Keratinocyte (primary cell): Measurements from ENCODE around the gene CABP2. TPM values are rescaled to one million over a fixed set of nuclear protein-coding genes. Genes with fewer than 3 reads are reported as not detected.

ENCODE experiments used
- DNase-seq: peaks from one replicate; pipeline ENCODE4 v3.0.0-alpha.2; 2011; ENCODE audit warnings: low read depth, missing footprints, low spot score
- FAIRE-seq: peaks from 2 replicates; lab custom pipeline; 2011; peaks lifted over from hg19 to GRCh38; lab: Jason Lieb, UNC
- H2AFZ ChIP-seq: 2 replicates; pipeline ENCODE4 v1.6.0; 2012; ENCODE audit warnings: low read length, control low read depth, inconsistent platforms; ENCODE audit not compliant: control insufficient read depth
- H3K27ac ChIP-seq: 2 replicates; pipeline ENCODE4 v1.5.1; 2011; ENCODE audit warnings: low read length; ENCODE audit not compliant: control insufficient read depth, insufficient read depth
- H3K27me3 ChIP-seq: 3 replicates; pipeline ENCODE4 v1.6.0; 2011; ENCODE audit warnings: low read length; ENCODE audit not compliant: control insufficient read depth, insufficient read depth; ENCODE audit errors: extremely low read depth
- H3K36me3 ChIP-seq, 2 experiments: 2 replicates in 1 of 2; 3 replicates in 1 of 2; pipeline ENCODE4 v1.5.1; 2011; ENCODE audit warnings: low read length in 2 of 2, mild to moderate bottlenecking in 1 of 2; ENCODE audit not compliant: control insufficient read depth in 2 of 2, insufficient read depth in 2 of 2; ENCODE audit errors: extremely low read depth in 1 of 2
- H3K4me1 ChIP-seq: 3 replicates; pipeline ENCODE4 v1.5.1; 2011; ENCODE audit warnings: low read length; ENCODE audit not compliant: control insufficient read depth, insufficient read depth; ENCODE audit errors: extremely low read depth
- H3K4me2 ChIP-seq: 3 replicates; pipeline ENCODE4 v1.6.0; 2011; ENCODE audit warnings: low read depth, low read length; ENCODE audit not compliant: control insufficient read depth, insufficient read depth; ENCODE audit errors: extremely low read depth
- H3K4me3 ChIP-seq, 3 experiments: fragments of 200-600 bp in 1 of 3; sonication (generic) in 1 of 3; 2 replicates in 2 of 3; 3 replicates in 1 of 3; pipeline ENCODE4 v1.5.1; 2011 to 2016; ENCODE audit warnings: low read length in 3 of 3, mild to moderate bottlenecking in 3 of 3, control low read depth in 2 of 3, inconsistent platforms in 1 of 3, low read depth in 1 of 3, mixed read lengths in 1 of 3, mixed run types in 1 of 3, moderate library complexity in 1 of 3; ENCODE audit not compliant: control insufficient read depth in 2 of 3, insufficient read depth in 2 of 3; ENCODE audit errors: extremely low read depth in 1 of 3
- H3K79me2 ChIP-seq: 2 replicates; pipeline ENCODE4 v1.6.0; 2012; ENCODE audit warnings: low read length; ENCODE audit not compliant: control insufficient read depth, insufficient read depth
- H3K9ac ChIP-seq: 3 replicates; pipeline ENCODE4 v1.6.0; 2011; ENCODE audit warnings: low read length; ENCODE audit not compliant: control insufficient read depth, insufficient read depth; ENCODE audit errors: extremely low read depth
- H3K9me1 ChIP-seq: 3 replicates; pipeline ENCODE4 v1.6.0; 2011; ENCODE audit warnings: low read length; ENCODE audit not compliant: control insufficient read depth, insufficient read depth; ENCODE audit errors: extremely low read depth
- H3K9me3 ChIP-seq: 2 replicates; pipeline ENCODE4 v1.5.1; 2012; ENCODE audit warnings: low read depth, low read length; ENCODE audit not compliant: control insufficient read depth
- H4K20me1 ChIP-seq: 3 replicates; pipeline ENCODE4 v1.6.0; 2011; ENCODE audit warnings: low read length; ENCODE audit not compliant: control insufficient read depth, insufficient read depth; ENCODE audit errors: extremely low read depth
- EZH2 ChIP-seq: IDR thresholded peaks from one replicate; pipeline ENCODE4 v1.6.1; 2012; ENCODE audit warnings: inconsistent platforms, mild to moderate bottlenecking, low read length, moderate library complexity
- dilution Hi-C: fragments of 300-500 bp; cut with MboI; formaldehyde crosslinking; loops from one replicate; pipeline ENCODE4 v1.7.0; 2020; ENCODE audit warnings: low sequenced_read_pairs; ENCODE audit not compliant: extremely low pct_ligation_motif_present
- polyA plus RNA-seq, 5 experiments: library from polyadenylated mRNA; depleted of rRNA in 3 of 5; stranded (reverse) in 3 of 5; stranded (forward) in 1 of 5; unstranded in 1 of 5; fragments of >200 nt; gene quantifications; 1 replicate in 1 of 5; 2 replicates in 3 of 5; 3 replicates in 1 of 5; pipeline versions ENCODE4 v1.2.1 to v1.2.3, GENCODE V29; 2011 to 2012; ENCODE audit warnings: missing spikeins in 2 of 5, low read depth in 1 of 5, low replicate concordance in 1 of 5
- TF ChIP-seq, protein P1 (sequence below), 3 experiments: IDR thresholded peaks in 1 of 3; conservative IDR thresholded peaks in 1 of 3; optimal IDR thresholded peaks in 1 of 3; 2 replicates in 2 of 3; 3 replicates in 1 of 3; pipeline versions ENCODE3 to v1.5.1; 2011; ENCODE audit warnings: low read length in 3 of 3, mild to moderate bottlenecking in 3 of 3, moderate library complexity in 2 of 3, control low read depth in 1 of 3, inconsistent platforms in 1 of 3; ENCODE audit not compliant: insufficient read depth in 2 of 3; ENCODE audit errors: extremely low read depth in 1 of 3

The CABP2 gene
- polyA plus RNA-seq, 1 donor (not counting 4 experiments of a cell fraction or from before 2014, with no cell fraction given): not detected

DNA sequence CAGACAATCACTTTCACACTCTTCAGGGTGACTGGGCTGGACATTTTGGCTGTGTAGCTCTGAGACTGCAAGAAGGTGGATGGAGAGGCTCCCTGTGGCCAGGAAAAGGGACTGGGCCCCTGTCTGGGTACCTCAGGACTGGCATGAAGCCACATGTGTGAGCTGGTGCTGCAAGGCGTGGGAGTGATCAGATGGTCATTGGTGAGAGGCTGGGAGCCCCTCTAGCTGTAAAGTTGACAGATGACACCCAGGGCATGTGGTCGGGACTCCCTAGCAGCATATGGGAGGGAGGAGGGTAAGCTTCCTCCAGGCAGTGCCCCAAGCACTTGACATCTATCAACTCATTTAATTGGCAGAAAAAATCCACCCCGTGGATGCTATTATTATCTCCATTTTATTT is 18.9 kb upstream of the CABP2 start:
- no peaks in the 10 kb centered on the region for H3K9me3 ChIP-seq
- no peaks in the 10 kb centered on the region for H3K27me3 ChIP-seq
- no peak overlapping the region for H3K9ac ChIP-seq
- H3K27ac ChIP-seq: no peak overlapping the region
- no peaks in the 10 kb centered on the region for H4K20me1 ChIP-seq
- TF ChIP-seq EZH2: no peak
- TF ChIP-seq, protein P1, sequence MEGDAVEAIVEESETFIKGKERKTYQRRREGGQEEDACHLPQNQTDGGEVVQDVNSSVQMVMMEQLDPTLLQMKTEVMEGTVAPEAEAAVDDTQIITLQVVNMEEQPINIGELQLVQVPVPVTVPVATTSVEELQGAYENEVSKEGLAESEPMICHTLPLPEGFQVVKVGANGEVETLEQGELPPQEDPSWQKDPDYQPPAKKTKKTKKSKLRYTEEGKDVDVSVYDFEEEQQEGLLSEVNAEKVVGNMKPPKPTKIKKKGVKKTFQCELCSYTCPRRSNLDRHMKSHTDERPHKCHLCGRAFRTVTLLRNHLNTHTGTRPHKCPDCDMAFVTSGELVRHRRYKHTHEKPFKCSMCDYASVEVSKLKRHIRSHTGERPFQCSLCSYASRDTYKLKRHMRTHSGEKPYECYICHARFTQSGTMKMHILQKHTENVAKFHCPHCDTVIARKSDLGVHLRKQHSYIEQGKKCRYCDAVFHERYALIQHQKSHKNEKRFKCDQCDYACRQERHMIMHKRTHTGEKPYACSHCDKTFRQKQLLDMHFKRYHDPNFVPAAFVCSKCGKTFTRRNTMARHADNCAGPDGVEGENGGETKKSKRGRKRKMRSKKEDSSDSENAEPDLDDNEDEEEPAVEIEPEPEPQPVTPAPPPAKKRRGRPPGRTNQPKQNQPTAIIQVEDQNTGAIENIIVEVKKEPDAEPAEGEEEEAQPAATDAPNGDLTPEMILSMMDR (optimal IDR thresholded peaks at IDR 0.05 in 1 of 3, IDR thresholded peaks at IDR 0.05 in 1 of 3, conservative IDR thresholded peaks at IDR 0.05 in 1 of 3; ENCODE audit: extremely low read depth in 1 of 3, insufficient read depth in 2 of 3, low read length in 3 of 3): no peak
- FAIRE-seq: no peak
- H3K4me2 ChIP-seq: no peak overlapping the region
- no peaks in the 10 kb centered on the region for H3K9me1 ChIP-seq
- no peaks in the 10 kb centered on the region for H3K79me2 ChIP-seq
- DNase-seq: no peak
- H3K36me3 ChIP-seq: no peaks in the 10 kb centered on the region
- H3K4me3 ChIP-seq: no peak overlapping the region
- dilution Hi-C loops: no loop called here
- H2AFZ ChIP-seq: no peak overlapping the region
- H3K4me1 ChIP-seq: peaks cover 3% of the 10 kb centered on the region

DNA sequence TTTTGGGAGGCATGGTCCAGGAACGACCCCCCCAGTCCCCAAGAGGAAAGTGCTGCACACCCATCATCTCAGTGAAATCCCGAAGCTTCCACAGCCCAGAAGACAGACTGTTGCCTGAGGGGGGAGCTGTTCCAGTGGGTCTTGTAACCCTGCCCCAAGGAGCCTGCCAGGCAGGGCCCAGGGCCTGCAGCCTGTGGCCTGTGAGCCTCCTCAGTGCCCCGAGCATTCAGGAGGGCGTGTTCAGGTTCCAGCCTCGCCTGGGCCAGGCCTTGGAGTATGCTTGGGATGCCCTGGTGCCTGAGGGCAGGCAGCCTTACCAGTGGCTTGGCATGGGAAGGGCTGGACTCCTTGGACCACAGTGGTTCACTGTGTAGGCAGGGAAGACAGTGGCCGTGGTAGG is 18.0 kb upstream of the CABP2 start:
- H3K36me3 ChIP-seq: no peaks in the 10 kb centered on the region
- H3K27me3 ChIP-seq: no peaks in the 10 kb centered on the region
- no peak overlapping the region for H2AFZ ChIP-seq
- TF ChIP-seq EZH2: no peak
- TF ChIP-seq, protein P1 (optimal IDR thresholded peaks at IDR 0.05 in 1 of 3, IDR thresholded peaks at IDR 0.05 in 1 of 3, conservative IDR thresholded peaks at IDR 0.05 in 1 of 3; ENCODE audit: extremely low read depth in 1 of 3, insufficient read depth in 2 of 3, low read length in 3 of 3): no peak
- H3K4me1 ChIP-seq: peaks cover 3% of the 10 kb centered on the region
- no peak for FAIRE-seq
- H3K4me2 ChIP-seq: no peak overlapping the region
- DNase-seq: no peak
- H3K9ac ChIP-seq: no peak overlapping the region
- no peaks in the 10 kb centered on the region for H4K20me1 ChIP-seq
- no peaks in the 10 kb centered on the region for H3K9me3 ChIP-seq
- no peaks in the 10 kb centered on the region for H3K79me2 ChIP-seq
- H3K9me1 ChIP-seq: no peaks in the 10 kb centered on the region
- H3K27ac ChIP-seq: no peak overlapping the region
- H3K4me3 ChIP-seq: no peak overlapping the region
- dilution Hi-C loops: no loop called here
